GM19463 (cell line): ENCODE measurements around the gene GPD1.

Experiments
- ATAC-seq: cut with Tn5 transposase; IDR thresholded peaks from one replicate; pipeline ENCODE4 v1.9.1; 2021; ENCODE audit warnings: mild to moderate bottlenecking, moderate library complexity; ENCODE audit not compliant: unreplicated experiment

Gene GPD1

DNA sequence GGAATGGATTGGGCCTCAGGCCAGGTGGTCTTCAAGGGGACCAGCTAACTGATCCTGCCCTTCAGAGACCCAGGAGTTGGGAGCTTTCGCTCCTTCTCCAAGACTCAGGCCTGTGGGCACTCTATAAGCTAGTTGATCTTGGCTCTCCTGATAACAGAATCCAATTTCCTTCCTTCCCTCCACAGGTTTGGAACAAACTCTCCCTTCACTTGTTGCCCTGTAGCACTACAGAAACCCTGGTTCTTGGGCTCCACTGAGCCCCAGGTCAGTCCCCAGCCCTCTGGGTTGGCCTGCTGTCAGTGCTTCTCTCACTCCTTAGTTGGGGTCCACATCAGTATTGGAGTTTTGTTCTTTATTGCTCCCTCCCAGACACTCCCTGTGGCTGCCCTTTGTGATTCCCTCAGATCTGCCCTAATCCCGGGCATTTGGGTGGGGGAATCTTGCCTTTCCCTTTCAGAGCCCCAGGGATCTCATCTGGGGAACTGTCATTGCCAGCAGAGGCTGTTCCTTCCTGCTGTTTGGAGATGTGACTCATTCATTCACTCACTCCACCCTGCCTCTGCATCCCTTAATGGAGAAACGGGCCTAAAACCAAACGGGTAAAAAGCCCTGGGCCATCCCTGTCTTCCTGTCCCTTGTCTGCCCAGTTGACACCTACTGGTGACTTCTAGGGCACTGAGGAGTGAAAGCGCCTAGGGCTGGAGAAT, 4.4 kb upstream of the GPD1 start:
- ATAC-seq = no peak

DNA sequence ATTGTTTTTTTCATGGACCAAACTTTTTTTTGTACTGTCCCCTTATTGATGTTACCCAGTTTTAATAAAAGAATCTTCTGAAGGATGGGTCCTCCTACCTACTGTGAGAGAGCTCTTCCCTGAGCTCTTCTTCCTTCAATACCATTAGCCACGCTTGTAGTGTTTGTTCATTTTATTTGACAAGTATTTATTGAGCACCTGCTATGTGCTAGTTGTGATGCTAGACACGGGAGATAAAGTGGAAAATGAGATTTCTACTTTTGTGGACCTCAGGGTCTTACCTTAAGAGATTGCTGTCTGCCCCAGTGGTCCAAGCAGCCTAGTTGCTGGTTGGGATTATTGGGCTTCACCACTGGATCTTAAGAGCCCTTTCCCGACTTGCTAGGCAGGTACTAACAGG, 3.2 kb upstream of the GPD1 start:
- ATAC-seq = no peak

DNA sequence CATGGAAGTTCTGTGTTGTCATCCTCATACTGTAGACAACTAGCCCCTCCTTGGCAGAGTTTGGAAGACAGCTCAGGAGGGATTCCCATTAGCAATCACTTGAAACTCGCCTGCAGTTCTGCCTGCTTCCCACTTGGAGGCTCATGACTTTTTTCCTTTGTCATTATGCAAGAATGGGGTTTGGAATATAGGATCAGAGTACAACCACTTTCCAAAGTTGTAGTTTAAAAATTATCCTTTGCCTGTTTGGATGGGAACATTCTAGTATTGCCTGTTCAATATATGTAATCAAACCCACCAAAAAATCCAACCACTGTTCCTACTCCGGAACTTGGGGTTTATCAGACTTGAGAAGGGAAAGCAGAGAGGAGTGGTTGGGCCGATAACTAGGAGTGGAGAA, 2.1 kb upstream of the GPD1 start:
- no peak for ATAC-seq

DNA sequence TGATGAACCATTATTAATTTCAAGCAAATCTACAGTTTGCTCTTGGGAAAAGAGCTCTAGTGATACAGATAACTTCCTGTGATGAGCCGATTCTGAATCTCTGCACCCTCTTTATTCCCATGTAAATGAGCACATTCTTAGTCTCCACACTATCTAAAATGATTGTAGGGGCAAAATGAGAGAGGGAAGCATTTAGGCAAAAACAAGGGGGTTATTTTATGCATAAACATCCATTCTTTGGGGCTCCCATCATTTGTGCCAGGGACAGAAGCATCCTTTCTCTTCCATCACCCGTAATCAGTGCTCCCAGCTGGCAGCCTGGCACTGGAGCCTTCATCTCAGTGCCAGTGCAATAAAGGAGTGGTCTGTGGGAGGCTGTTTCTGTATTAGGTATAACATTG, 1.7 kb upstream of the GPD1 start:
- ATAC-seq = no peak

DNA sequence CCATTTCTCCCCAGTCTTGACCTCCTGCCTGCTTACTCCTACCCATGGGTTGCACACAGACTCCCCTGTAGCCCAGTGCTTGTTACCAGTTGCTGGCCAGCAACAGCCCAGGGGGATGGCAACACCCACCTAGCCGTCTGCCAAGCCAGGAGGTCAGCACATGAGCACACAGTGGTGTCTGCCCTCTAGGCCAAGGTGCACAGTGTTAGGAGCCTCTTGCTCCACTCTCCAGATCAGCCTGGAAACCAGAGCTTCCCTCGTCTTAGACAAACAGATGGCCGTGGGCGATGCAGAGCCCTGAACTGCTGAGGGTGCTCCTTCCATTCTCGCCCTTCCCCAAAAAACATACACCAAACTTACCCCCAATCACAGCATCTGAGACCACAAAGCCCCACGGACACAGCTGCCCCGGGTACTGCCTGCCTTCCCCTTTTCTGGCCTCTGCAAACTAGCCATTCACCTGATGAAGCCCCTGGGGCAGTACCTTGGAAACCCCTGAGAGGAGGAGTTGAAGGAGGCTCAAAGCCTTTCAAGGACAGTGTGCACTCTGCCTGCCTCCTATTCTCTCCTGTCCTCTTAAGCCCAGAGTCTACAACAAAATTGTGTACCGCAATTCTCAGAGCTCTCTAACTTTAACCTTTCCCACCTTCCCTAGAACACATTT, 1.0 kb upstream of the GPD1 start:
- no peak for ATAC-seq

DNA sequence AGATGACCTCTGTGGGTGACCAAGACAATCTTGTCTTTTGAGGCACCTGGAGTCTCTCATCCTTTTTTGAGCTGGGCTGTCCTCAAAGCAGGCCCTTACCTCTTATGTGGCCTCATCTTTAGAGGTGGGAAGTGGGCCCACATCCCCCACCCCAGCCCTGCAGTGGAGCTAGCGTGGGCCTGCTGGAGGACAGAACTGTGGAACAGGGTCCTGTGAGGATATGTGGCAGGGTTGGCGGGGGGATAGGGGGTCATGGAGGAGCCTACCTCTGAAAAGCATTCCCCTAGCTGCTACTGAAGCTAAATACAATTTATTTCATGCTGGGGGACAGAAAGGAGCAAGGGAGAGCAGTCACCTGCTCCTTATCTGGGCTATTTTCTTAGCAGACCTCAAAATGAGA, 457 bp upstream of the GPD1 start:
- ATAC-seq = no peak

DNA sequence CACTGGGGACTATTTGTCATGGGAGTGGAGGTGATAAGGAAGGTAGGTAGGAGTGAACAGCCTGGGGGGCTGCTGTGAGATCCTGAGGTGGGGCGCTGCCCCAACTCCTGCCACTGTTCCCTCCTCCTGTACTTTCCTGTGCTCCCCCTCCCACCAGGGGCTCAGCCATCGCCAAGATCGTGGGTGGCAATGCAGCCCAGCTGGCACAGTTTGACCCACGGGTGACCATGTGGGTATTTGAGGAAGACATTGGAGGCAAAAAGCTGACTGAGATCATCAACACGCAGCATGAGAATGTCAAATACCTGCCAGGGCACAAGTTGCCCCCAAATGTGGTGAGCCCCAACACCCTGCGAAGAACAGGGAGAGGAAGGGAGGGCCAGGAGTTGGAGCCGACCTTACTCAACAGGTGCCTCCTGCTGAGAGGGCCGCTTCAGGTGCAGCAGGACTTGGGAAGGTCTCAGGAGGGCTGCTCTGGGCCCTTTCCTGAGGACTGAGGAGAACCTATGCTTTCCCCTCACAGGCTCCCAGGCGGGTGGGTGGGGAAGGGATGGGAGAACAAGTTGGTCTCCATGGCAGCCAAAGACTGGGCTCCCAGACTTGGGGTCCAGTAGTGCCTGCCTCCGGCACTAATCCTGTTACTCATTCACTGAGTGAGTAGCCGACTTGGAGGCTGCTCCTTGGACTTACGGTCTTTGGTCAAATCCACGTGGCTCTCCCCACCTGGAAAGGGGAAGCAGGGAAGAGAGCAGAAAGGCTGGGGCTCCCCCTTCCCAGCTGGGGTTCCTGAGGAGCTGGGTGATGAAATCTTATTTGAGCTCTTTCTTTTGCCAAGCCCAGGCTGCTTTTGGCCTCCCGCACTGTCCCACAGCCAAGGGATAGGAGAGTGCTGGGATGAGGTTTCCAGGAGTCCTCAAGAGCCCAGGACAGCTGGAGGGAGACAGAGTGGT, 884 bp downstream of the GPD1 start:
- ATAC-seq = no peak

DNA sequence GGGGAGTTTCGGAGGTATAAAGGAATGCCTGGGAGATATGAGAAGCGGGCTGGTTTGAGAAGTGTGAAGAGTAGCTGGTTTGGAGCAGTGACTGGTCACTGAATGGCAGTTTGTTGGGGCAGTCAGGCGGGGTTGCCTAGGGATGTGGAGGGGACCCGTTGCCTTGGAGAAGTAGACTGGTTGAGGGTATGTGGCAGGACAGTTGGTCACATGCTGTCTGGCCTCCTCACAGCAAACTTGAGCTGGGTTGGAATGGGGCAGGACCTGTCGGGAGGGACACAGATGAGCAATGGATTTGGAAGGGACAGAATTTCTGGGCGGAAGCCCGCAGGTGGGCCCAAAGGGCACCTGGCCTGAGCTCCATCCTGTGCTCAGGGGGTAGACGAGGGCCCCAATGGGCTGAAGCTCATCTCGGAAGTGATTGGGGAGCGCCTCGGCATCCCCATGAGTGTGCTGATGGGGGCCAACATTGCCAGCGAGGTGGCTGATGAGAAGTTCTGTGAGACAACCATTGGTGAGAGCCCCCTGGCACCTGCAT, 2.2 kb downstream of the GPD1 start:
- no peak for ATAC-seq

DNA sequence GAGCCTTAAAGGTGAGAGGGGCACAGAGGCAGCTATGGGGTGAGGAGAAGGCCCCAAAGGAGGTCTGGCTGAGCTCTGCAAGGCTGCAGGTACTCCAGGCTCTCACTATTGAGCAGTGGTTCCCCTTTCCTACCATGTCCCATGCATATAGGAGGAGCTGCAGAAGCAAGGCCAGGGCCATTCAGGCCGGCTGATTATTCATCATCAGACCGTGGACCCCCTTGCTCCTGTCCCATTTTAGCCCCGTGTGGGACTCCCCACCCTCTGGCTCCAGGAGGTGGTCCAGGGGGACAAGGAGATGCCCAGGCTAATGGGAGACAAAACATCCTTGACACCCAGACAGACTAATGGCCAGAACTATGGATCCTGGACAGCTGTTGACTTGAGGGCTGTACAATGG, 3.1 kb downstream of the GPD1 start:
- no peak for ATAC-seq

DNA sequence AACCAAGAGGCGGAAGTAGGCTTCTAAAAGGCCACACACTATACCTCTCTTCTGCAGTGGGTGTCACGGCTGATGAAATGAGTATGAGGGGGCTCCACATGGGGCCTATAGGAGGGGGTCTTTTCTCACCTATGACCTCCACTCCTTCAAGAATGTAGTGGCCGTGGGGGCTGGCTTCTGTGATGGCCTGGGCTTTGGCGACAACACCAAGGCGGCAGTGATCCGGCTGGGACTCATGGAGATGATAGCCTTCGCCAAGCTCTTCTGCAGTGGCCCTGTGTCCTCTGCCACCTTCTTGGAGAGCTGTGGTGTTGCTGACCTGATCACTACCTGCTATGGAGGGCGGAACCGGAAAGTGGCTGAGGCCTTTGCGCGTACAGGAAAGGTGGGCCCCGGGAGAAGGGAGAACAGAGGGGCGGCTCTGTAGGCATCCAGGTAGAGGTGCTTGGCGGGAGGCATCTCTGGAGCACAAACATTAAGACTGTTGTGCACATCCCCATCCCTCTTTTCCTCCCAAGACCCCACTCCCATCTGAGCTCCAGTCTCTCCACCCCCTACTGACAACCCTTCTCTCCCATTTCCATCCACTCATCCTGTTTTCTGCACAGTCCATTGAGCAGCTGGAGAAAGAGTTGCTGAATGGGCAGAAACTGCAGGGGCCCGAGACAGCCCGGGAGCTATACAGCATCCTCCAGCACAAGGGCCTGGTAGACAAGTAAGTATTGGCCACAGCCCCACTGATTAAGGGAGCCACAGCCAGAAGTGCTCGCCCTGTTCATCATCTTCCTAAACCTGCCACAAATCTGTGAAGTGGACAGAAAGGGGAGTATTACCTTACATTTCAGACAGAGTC, 3.8 kb downstream of the GPD1 start:
- no peak for ATAC-seq

DNA sequence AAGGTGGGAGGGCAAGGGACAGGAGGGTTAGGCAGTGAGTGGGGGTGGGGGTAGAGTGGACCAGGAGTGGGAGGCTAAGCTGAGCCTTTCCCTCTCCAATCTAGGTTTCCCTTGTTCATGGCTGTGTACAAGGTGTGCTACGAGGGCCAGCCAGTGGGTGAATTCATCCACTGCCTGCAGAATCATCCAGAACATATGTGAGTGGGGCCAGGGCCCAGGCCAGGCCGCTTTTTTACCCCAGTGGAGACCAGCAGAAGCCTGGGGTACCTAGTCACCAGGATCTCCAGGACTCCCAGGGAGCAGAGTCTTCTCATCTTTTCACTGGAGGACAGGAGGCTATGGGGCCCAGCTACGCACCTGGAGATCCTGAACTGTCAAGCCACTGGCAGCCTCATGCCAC, 5.5 kb downstream of the GPD1 start:
- ATAC-seq = no peak

DNA sequence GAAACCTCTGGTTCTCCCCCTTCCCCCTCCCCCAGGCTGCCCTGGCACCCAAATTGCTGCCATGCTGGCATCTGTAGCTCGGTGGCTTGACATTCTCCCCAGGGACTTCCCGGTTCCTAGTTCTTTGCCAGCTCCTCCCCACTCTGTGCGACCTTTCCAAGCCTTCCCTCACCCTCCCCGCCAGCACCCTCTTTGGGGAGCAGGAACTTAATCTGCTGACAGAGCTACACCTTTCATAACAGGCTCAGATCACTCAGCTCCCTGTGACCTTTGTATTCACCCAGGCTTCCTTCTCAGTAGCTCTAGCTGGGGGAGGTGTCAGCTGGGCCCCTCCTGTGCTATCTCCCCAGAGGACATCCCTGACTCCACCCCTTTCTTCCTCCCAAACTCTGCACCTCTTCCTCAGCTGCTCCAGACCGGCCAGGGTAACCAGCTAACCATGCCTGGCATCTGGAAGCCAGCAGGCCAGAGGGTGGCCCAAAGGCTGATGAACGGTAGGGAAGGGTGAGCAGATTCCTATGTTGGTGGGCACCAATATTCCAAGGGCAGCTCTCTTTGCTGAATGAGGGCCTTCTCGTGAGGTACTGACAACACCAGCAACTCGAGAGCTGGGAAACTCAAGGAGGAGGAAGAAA, 6.4 kb downstream of the GPD1 start:
- ATAC-seq = no peak

DNA sequence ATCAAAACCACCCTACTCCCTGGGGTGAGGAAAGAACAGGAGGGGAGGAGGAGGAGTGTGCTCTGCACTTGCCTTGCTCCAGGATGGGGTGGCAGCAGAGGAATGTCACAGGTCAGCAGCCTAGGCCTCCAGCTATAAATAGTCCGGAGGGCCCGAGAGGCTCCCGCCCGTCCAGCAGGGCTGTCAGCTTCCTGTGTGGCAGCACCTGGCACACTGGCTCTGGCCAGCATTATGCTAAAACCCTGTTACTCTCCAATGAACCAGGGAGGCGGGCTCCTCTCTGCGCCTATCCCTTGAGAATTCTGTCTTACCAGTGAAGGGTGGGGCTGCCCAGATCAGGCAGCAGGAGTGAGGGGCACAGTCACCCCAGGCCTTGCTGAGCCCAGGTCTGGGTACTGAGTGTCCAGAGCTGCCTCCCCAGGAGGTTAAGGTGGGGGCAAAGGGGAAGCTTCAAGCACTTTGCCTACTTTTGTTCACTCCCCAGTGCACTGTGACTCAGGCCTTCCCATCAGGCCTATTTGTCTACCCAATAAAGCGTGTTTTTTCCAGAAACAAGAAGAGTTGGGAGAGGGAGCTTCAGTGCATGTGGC, 7.0 kb downstream of the GPD1 start:
- ATAC-seq = no peak

DNA sequence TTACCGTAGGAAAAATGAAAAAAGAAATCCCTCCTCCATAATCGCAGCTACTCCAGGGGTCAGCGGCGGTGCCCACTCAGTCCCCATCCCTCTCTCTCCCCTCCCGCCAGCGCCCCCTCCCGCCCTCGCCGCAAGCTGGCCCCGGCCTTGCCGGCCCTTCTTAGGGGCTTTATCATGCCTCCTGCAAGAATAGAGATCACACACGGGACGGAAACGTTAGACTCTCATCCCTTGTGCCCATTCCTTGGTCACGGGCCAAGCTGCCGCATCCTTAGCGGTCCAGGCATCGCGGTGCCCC, 7.5 kb downstream of the GPD1 start:
- no peak for ATAC-seq

DNA sequence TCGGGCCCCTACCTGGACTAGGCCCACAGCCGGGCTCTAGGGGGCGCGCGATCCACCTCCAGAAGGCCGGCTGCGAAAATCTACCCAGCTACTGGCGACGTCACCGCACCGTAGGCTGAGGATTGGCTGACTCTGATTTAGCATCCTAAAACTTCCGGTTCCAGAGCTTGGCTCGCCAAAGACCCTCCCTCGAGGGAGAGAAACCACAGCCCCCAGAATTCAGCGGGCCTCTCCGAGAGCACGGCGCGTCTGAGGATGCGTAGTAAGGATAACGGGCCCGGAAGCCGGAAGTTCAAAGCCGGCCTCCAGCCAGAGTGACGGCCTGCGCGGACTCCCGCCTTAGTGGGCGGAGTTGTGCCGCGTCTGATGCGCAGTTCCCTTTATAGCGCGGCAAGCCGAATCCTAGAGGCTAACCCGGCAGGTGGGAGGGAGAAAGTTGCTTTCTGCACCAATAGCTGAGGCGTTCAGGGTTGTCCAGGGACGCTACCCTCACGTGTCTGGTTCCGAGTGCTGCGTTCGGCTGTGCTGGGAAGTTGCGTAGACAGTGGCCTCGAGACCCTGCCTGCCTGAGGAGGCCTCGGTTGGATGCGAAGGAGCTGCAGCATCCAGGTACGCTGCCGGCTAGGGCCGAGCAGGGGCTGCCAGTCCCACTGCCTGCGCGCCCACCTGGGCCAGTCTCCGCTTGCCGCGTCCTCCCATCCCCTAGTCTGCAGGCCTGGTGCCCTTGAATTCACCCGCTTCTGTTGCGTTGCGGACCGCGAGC, 8.1 kb downstream of the GPD1 start, which contains the start of gene COX14:
COX14 (plus strand) TSS at position 544 of the 763 bp plus-strand sequence. CDS start 7,808 bp downstream, outside the sequence.
- peak; percentile 79 for ATAC-seq

DNA sequence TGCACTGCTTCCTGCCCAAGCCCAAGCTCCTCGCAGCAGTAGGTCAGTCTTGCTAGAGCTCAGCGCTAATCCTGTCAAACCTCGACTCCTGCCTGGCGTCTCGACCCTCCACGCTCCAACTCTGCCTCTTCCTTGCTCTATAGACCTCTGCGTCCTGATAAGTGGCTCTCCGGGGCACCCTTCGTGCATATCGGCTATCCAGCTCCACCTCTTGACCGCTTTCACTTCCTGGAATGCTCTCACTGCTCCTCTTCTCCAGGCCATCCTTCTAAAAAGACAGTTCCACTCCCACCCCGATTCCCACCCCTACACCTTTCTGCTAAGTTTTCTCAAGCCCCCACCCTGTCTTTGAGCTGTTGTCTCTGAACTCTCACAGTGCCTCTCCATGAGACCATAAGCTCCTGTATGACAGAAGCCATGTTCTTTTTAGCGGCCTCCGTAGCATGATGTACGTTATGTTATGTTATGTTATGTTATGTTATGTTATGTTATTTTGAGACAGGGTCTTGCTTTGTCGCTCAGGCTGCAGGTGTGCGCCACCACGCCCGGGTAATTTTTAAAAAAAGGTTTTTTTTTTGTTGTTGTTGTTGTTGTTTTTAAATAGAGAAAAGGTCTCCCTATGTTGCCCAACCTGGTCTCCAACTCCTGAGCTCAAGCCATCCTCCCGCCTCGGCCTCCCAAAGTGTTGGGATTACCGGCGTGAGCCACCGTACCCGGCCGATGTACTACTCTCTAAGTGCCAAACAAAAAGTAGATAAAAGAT, 8.8 kb downstream of the GPD1 start:
- ATAC-seq = no peak

DNA sequence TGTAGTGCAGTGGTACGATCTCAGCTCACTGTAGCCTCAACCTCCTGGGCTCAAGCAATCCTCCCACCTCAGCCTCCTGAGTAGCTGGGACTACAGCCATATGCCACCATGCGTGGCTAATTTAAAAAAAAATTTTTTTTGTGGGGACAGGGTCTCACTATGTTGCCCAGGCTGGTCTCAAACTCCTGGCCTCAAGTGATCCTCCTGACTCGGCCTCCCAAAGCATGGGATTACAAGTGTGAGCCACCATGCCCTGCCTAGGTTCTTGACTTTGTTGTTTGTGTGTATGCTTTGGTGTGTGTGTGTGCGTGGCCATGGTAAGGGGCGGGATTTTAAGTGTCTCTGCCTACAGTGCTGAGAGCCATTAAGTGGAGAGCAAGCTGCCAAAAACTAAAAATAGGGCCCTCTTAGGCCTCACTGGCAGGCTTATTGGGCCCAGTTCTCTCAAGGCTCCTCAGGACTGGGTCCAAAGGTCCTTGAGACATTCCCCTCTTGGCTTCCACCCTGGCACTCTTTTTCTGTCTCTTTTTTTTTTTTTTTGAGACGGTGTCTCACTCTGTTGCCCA, 13.3 kb downstream of the GPD1 start:
- no peak for ATAC-seq

DNA sequence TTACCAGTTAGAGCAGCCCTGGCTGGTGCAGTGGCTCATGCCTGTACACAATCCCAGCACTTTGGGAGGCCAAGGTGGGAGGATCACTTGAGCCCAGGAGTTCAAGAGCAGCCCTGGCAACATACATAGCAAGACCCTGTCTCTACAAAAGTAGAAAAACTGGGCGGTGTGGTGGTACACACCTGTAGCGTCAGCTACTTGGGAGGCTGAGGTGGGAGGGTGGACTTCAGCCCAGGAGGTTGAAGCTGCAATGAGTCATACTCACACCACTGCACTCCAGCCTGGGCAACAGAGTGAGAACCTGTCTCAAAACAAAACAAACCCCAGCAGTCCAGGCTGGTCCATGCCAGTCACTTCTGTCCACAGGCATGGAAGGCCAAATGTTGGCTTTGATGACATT, 15.6 kb downstream of the GPD1 start:
- no peak for ATAC-seq
